BJ (cell line): Measurements from ENCODE around the gene HMX1. TPM values are rescaled to one million over a fixed set of nuclear protein-coding genes. Genes with fewer than 3 reads are reported as not detected.
A peak's percentile ranks its signal among the peaks of the same experiment; 100 is the strongest.

ENCODE experiments used
- CTCF ChIA-PET: fragments of 350-600 bp; formaldehyde crosslinking; extraction: SDS; loops from one replicate; lab custom pipeline; 2021; ENCODE audit warnings: antibody characterized with exemption, inconsistent platforms; lab: Yijun Ruan, JAX
- POLR2A ChIA-PET: fragments of 300-600 bp; sonication (Branson Sonifier 250); formaldehyde crosslinking; extraction: SDS; loops from one replicate; lab custom pipeline; 2021; ENCODE audit warnings: antibody characterized with exemption; lab: Charles Lee
- DNase-seq: peaks from one replicate; pipeline ENCODE4 v3.0.0-alpha.2; 2011; ENCODE audit warnings: low read depth
- H3K27me3 ChIP-seq: 2 replicates; pipeline ENCODE4 v1.6.0; 2011; ENCODE audit warnings: low read length; ENCODE audit not compliant: control insufficient read depth, insufficient read depth
- H3K36me3 ChIP-seq: 2 replicates; pipeline ENCODE4 v1.5.1; 2011; ENCODE audit warnings: low read length; ENCODE audit not compliant: control insufficient read depth, insufficient read depth
- H3K4me3 ChIP-seq: 2 replicates; pipeline ENCODE4 v1.5.1; 2011; ENCODE audit warnings: low read depth, mild to moderate bottlenecking, control low read depth, low read length
- CTCF ChIP-seq: IDR thresholded peaks from 2 replicates; pipeline ENCODE4 v1.5.1; 2011; ENCODE audit warnings: low read depth, mild to moderate bottlenecking, control low read depth, inconsistent platforms, low read length, moderate library complexity; ENCODE audit not compliant: insufficient read depth
- polyA plus RNA-seq: library from polyadenylated mRNA; depleted of rRNA; stranded (reverse); fragments of >200 nt; gene quantifications from 2 replicates; pipeline ENCODE4 v1.2.3, GENCODE V29; 2011

Gene HMX1
- polyA plus RNA-seq, 1 experiment, result not detected

GRCh38 chr4:8891646-8892555 lies 20.3 kb upstream of the HMX1 start:
- no peak overlapping the region for H3K4me3 ChIP-seq
- POLR2A ChIA-PET, result no interaction called here
- CTCF ChIA-PET, result no interaction called here
- no peak for DNase-seq
- TF ChIP-seq CTCF, result no peak
- H3K27me3 ChIP-seq, result peaks cover 22% of the 10 kb centered on the region
- H3K36me3 ChIP-seq, result no peaks in the 10 kb centered on the region

GRCh38 chr4:8891255-8891645 lies 19.6 kb upstream of the HMX1 start:
- no peak overlapping the region for H3K4me3 ChIP-seq
- H3K36me3 ChIP-seq, result no peaks in the 10 kb centered on the region
- ChIA-PET CTCF (no interaction called here), POLR2A (no interaction called here)
- peaks cover 22% of the 10 kb centered on the region for H3K27me3 ChIP-seq
- no peak for DNase-seq
- TF ChIP-seq CTCF, result no peak

GRCh38 chr4:8888856-8889255 lies 17.2 kb upstream of the HMX1 start:
- ChIA-PET CTCF (interaction anchor here (1.0 to 3.7 kb wide), 2 partner anchors 13 to 28 kb away, joined by 3 to 11 read pairs; no protein-coding TSS in a partner anchor), POLR2A (no interaction called here)
- Histone ChIP-seq H3K4me3 (no peak overlapping the region), H3K36me3 (no peaks in the 10 kb centered on the region), H3K27me3 (peaks cover 23% of the 10 kb centered on the region)
- no peak for TF ChIP-seq CTCF
- DNase-seq, result no peak

GRCh38 chr4:8886612-8887406 lies 15.2 kb upstream of the HMX1 start:
- Histone ChIP-seq H3K27me3 (peaks cover 16% of the 10 kb centered on the region), H3K36me3 (no peaks in the 10 kb centered on the region), H3K4me3 (no peak overlapping the region)
- TF ChIP-seq CTCF, result peak; percentile 35
- ChIA-PET POLR2A (no interaction called here), CTCF (interaction anchor here (0.8 to 3.7 kb wide), 3 partner anchors 11 to 272 kb away, joined by 3 to 11 read pairs (median 3); no protein-coding TSS in a partner anchor)
- no peak for DNase-seq

- no peak overlapping the region for H3K4me3 ChIP-seq
- POLR2A ChIA-PET, result no interaction called here
- no peaks in the 10 kb centered on the region for H3K36me3 ChIP-seq
- peaks cover 5% of the 10 kb centered on the region for H3K27me3 ChIP-seq
- DNase-seq, result no peak
- CTCF ChIA-PET, result interaction anchor here (0.8 kb wide), 1 partner anchor 36 kb away, joined by 3 read pairs; no protein-coding TSS in a partner anchor
- no peak for TF ChIP-seq CTCF
Observed at GRCh38 chr4:8882239-8882638, 10.6 kb upstream of the HMX1 start.
